COLO829 (cell line): Measurements from ENCODE around the gene CUX1.
"Not testable (repeated sequence)": the region's sequence is repeated elsewhere in the genome, so short reads cannot be mapped to it uniquely, and the experiment has no call there.

Experiments
- DNase-seq: peaks from one replicate; pipeline ENCODE4 v3.0.0; 2012; ENCODE audit warnings: low spot score

CUX1 gene

DNA sequence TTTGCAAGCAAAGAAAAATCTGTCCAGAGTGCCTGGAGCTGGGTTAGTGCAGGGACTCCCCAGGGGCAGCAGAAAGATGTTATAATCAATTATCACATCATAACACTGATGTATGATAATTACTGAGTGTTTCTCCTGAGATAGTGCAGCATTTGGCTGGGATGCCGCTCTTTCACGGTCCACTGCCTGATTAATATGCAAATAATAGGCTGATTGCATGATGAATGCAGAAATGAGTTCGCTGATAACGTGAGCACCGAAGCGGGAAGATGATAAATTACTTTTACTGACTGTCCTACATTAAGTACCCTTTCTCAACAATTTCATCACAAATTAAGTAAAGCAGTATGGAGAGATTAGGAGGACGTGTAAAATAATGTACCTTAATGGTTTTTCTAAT is 397.8 kb downstream of the CUX1 start:
- DNase-seq: no peak

DNA sequence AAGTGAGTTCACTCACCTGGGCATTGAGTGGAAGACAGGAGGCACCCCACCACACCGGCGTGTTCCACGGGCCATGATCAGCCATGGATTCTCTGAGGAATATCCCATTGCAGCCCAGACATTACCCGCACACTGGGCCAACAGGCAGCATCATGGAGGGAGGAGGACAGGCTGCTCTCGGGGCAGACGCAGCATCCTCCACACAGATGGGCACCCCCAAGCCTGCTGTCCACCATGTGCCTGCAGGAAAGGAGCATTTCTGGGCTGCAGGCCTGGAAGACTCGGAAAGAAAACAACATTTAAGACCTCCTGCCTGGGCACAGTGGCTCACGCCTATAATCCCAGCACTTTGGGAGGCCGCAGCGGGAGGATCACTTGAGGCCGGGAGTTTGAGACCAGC is 398.3 kb downstream of the CUX1 start:
- no peak for DNase-seq

DNA sequence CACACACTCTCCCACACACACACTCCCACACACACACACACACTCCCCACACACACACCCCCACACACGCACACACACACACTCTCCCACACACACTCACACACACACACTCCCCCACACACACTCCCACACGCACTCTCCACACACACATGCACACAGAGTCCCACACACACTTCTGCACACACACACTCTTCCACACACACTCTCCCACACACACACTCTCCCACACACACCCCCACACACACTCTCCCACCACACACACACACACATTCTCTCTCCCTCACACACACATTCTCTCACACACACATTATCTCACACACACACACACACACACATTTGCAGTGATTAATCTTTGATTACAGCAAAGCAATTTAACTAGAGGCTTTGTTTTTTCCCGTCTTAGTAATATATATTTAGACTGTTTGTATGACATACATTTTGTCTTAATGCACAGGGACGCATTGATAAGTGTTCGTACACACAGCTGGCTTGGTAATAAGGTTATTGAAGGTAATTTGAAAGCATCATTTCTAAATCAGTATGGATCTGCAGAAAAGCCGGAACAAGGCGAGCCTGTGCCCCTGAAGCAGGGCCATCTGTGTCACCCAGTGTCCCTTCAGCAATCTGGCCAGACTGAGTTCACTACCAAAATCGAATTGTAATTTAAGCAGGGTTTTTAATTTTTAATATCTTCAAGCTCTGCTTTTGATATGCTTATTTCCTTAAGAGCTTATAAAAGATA is 399.3 kb downstream of the CUX1 start:
- no peak for DNase-seq

DNA sequence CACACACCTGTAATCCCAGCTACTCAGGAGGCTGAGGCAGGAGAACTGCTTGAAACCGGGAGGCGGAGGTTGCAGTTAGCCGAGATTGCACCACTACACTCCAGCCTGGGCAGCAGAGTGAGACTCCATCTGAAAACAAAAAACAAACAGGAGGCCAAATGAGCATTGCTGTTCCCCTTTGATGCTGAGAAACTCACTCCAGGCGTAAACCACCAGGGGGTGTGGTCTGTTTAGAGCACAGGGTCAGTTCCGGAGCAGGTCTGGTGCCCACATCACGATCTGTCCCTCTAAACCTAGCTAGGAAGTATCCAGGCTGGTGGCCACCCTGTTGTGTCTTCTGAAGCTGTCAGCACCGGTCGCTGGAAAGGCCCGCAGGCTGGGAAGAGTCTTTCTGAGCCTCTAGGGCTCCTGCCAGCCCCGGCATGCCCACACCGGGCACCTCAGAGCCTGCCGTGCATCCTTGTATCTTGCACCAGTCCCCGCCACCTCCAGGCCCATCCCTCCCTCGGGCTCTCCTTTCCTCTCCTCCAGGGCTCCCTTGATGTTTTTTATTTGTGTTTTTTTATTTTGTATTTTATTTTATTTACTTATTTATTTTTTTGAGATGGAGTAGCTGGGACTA is 402.9 kb downstream of the CUX1 start:
- no peak for DNase-seq

DNA sequence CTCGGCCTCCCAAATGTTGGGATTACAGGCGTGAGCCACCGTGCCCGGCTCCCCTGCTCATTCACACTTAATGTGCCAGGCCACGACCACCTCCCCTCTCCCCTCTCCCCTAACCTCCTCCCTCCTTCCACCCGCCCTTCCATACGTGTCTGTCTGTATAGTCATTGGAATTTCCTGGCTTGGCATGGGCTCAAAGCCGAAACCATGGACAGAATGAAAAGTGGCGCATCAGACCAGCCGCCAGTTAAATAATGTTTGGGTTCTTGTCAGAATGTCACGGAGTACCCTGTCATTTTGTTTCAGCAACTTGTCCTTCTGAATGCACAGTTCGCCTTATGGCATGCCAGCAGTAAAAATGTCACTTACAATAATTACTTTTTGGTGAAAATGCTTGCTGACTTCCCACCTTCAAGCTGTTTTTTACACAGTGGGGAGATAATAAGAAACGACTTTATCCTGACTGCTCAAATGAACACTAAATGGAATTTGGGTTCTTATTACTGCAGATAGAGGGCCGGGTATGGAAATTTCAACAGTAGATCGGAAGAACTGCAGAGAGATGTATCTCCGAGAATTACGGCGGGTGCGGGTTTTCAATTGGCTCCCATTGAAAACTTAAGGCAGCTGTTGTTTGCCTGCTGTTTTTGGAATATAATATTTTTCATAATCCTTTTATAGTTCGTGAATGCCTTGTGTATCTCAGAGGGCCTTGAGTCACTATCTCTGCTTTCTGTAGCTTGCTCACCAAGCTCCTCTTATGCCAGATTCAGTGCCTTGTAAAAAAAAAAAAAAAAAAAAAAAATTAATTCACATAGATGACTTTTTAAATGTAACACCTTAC is 403.8 kb downstream of the CUX1 start:
- no peak for DNase-seq

DNA sequence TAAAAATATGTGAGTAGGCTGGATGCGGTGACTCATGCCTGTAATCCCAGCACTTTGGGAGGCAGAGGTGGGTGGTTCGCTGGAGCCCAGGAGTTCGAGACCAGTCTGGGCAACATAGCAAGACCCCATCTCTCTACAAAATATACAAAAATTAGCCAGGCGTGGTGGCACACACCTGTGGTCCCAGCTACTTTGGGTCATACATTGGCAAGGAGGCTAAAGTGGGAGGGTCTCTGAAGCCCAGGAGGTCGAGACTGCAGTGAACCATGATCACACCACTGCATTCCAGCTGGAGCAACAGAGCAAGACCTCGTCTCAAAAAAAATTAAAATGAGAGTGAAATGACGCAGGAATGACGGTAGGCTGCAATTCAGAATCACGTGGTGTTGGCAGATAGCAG is 404.5 kb downstream of the CUX1 start:
- no peak for DNase-seq

DNA sequence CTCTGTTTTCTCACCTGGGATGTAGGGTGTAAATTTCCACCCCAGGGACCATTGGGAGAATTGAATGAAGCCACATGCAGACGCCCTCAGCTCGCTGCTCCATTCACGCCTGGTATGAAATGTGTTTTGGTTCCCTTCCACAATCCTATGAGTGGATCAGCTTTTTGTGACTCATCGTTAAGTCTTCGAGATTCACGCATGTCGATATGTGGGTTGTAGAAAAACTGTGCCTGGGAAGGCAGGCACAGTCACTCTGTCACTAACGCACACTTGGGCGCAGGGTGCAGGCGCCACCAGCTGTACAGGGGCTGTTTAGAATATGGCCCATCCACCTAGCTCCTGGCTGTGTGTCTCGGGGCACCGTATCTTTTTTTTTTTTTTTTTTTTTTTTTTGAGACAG is 405.0 kb downstream of the CUX1 start:
- no peak for DNase-seq

DNA sequence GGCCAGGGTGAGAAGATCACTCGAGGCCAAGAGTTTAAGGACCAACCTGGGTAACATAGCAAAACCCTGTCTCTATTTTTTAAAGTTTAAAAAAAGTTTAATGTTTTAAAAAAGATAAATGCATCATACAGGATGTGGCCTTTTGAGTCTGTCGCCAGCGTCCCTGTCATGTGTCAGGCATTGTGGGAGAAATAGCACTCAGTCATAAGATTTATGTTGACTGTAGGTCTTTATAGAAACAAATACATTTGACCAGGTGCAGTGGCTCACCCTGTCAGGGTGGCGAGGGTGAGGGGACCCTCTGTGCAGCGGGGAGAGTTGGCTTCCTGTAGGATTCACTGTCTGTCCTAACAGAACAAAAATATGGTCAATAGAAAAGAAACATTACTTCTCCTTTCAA is 405.8 kb downstream of the CUX1 start:
- DNase-seq: no peak

DNA sequence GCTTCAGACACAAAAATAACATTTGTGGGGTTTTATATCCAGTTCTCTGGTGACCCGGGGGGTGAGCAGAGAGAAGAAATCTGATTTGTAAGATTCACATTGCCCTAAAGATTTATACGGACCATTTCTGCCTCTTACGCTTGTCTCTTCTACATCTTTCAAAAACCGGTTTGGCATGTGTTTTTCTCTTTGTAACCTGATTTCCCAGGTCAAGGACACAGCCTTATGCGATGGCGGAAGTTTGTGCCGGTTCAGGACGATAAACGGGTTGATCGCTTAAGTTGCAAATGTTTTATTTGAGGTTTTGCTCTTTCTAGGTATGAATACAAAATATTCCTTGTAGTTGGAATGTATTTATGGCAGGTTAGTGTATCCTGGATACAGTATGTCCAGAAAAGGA is 407.6 kb downstream of the CUX1 start:
- DNase-seq: no peak

DNA sequence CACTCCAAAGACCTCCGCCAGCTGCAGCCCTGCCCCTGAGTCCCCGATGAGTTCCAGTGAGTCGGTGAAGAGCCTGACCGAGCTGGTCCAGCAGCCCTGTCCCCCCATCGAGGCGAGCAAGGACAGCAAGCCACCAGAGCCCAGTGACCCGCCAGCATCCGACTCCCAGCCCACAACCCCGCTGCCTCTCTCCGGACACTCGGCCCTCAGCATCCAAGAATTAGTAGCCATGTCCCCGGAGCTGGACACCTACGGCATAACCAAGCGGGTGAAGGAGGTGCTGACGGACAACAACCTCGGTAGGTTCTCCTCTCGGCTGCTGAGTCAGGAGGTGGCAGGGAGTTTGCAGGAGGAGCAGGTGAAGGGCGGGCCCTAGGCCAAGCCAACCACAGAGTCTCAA is 409.9 kb downstream of the CUX1 start:
- no peak for DNase-seq

DNA sequence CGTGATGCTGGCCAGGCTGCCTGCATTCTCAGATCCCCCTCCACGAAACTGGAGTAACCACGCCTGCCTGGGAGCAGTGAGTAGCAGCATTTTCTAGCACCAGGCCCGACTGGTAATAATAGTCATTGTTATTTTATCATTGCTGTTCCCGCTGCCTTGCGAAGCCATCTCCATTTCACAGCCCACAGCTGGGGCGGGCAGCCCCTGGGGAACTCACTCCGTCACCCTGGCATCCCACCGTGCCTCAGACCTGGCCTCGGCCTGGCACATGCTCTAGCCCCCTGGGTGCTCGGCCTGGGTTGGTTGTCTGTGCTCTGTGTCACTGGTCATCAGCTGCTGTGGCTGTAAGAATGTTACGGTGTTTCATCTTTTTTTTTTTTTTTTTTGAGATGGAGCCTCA is 411.5 kb downstream of the CUX1 start:
- no peak for DNase-seq

DNA sequence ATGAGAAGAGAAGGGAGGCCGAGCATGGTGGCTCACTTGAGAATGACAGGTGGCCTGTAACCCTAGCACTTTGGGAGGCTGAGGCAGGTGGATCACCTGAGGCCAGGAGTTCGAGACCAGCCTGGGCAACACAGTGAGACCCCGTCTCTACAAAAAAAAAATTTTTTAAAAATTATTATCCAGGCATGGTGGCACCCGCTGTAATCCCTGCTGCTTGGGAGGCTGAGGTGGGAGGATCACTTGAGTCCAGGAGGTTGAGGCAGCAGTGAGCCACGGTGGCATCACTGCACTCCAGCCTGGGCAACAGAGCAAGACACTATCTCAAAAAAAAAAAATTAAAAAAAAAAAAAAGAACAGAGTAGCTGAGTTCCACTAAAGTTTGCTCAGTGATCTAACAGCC is 412.7 kb downstream of the CUX1 start:
- not testable (repeated sequence) for DNase-seq

DNA sequence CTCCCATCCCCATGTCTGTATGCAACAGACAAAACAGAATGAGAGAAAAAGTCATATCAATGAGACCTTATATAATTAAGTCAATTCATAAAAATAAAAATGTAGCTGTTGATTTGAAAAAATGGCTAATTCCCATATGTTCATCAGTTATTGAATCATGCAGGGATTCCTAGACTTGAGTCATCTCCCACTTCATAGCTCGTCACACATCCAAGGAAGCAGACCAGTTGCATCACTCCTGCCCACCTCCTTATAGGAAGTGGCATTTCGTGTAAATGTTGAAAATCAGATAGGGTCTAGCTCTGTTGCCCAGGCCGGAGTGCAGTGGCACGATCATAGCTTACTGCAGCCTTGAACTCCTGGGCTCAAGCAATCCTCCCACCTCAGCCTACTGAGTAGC is 413.2 kb downstream of the CUX1 start:
- DNase-seq: no peak

DNA sequence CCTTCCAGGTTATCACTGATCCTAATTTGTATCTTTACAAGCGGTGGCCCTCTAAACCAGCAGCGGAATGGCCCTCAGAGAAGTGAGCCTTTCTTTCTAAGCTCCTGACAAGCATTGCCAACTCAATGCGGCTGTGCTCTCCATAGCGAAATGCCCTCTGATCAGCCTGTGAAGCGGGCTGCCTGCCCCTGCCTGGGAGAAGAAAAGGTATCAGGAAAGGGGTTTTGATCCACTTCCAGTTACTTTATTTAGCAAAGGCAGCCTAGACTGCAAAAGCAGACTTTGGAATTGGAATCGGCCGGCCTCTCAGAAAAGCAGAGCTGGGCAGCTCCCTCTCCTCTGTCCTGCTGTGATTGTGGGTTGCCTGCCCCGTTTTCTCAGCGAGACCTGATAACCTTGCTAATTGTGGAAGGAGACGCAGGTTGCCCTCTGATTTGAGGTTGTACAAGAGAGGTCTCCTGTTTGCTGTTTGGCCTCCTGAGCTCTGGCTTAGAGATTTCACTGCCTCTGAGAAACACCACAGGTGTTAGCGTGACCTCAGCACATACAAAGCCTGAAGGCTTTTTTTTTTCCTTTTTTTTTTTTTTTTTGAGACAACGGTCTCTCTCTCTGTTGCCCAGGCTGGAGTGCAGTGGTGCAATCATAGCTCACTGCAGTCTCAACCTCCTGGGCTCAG is 415.3 kb downstream of the CUX1 start:
- no peak for DNase-seq

DNA sequence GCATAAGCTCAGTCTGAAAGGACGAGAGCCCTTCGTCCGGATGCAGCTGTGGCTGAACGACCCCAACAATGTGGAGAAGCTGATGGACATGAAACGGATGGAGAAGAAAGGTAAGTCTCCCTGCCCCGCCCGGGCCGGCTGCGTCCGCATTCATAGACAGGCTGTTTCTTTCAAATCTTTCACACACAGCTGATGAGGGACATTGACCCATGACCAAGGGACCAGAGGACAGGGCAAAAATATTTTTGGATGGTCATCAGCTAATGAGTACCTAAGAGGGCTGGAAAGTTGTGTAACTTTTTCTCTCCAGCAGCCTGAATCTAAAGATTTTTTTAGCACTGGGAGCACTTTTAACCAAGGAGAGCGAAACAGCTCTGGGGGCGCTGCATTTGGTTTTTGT is 416.7 kb downstream of the CUX1 start:
- no peak for DNase-seq

DNA sequence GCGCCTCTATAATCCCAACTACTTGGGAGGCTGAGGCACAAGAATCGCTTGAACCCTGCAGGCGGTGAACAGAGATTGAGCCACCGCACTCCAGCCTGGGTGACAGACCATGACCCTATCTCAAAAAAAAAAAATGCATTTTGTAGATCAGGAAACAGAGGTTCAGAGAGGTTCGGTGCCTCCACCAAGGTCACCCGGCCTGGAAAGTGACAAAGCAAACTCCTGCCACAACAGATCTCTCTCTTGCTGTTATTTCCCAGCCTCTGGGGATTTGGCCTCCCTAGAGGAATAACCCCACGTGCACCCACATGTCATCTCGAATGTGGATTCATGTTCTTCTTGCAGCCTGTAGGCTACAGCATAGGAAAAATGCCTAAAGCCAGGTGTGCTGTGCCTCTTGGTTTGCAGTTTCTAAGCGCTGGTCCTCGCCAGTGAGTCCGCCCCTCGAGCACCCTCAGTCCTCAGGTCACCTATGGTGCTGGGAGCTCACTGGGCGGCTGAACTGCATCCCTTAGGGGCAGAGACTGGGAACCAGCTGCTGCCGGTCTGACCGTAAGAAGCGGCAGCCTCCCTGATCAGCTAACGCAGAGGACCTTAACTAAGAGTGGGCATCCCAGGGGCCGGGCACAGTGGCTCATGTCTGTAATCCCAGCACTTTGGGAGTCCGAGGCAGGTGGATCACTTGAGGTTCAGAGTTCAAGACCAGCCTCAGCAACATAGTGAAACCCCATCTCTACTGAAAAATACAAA is 417.6 kb downstream of the CUX1 start:
- DNase-seq: no peak

DNA sequence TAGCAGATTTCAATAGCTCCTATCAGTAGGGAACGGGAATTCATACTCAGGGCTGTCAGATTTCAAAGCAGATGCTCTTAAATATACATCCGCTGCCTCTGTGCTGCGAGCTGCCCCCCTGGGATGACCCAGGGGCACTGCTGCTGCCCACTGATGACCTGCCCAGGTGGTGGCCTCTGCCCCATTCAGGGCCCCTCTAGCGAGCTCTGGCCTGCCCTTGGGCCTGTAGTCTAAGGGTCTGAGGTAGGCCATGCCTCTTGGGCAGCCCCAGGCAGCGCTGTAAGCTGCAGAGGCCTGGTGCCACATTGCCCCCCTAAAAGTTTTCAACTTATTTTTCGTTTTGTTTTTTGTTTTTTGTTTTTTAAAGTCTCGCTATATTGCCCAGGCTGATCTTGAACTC is 418.7 kb downstream of the CUX1 start:
- no peak for DNase-seq

DNA sequence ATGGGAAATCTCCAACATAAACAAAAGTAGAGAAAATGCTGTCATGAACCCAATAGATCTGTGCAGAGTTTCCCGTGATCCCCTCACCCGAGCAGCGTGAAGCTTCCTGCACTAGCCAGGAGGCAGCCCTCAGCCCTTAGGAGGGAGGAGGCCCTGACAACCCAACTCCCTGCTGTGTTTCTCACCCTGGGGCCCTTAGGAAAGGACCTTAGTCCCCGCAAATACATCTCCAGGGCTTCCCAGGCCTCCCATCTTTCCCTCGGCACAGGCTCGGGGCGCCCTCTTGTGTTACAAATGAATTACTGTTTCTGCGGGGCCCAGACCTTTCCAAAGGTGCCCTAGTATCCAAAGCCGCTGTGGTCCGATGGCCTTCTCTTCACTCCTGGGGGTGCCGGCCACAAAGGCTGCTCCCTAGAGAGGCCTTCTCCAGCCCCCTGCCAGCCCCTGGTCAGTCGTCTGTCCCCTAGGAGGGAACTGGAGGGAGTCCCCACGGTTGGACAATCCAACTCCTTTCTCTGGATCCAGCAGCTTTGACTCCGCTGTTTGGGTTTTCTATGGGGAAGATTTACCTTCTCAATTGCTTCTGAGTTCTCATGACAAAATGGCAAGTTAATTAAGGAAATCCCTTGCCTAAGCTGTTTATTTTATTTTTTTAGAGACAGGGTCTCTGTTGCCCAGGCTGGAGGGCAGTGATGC is 419.3 kb downstream of the CUX1 start:
- DNase-seq: peak; percentile 85

DNA sequence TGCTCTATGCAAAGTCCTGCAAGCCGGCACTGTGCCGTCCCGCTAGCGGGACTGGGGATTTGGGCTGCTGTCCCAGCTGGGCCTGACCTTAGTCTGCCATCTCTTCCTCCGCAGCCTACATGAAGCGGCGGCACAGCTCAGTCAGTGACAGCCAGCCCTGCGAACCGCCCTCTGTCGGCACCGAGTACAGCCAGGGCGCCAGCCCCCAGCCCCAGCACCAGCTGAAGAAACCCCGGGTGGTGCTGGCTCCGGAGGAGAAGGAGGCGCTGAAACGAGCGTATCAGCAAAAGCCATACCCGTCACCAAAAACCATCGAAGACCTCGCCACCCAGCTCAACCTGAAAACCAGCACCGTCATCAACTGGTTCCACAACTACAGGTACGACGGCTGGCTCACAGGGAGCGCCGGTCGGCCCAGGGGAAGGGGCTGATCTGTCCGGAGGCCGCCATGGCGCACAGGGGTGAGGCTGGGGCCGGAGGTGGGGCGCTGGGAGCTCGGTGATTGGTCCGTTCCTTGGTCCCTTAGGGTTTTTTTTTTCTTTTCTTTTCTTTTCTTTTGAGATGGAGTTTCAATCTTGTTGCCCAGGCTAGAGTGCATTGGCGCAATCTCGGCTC is 421.9 kb downstream of the CUX1 start:
- no peak for DNase-seq

DNA sequence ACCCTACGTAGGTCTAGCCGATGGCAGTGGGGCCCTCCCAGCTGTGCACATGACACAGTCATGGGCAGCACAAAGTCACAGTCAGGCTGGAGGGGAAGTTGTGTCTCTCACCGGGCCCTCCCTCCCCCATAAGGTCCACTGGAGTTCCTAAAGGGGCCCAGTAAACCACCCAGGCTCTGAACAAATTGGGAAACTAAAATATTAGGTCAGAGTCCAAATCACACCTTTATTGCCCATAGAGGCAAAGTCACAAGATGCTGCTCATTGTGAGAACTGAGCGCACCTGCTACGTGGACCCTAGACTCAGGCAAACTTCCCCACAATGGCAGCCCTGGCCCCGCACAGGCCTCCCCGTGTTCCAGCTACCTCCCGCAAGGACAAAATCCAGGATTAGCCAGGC is 424.0 kb downstream of the CUX1 start:
- DNase-seq: no peak

DNA sequence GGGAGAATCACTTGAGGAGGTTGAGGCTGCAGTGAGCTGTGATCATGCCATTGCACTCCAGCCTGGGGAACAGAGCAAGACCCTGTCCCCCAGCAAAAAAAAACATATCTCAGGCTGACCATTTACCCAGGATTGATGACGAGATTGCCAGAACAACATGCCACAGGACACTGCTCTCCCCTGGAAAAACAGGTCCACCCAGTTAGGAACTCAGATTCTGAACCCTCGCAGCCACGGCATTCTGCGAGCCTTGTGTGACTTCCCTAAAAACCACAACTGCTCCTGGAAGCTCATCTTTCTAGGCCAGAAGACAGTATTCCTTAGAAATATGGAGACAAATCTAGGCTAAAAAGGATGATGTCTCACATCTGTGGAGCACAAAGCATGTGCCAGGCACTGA is 427.2 kb downstream of the CUX1 start:
- no peak for DNase-seq
